Midbrain (tissue), 1 donor: ENCODE data around the gene TLX1.

ENCODE experiments used
- DNase-seq: peaks from one replicate; lab custom pipeline; 2025; lab: John Stamatoyannopoulos, UW

The TLX1 gene

DNA sequence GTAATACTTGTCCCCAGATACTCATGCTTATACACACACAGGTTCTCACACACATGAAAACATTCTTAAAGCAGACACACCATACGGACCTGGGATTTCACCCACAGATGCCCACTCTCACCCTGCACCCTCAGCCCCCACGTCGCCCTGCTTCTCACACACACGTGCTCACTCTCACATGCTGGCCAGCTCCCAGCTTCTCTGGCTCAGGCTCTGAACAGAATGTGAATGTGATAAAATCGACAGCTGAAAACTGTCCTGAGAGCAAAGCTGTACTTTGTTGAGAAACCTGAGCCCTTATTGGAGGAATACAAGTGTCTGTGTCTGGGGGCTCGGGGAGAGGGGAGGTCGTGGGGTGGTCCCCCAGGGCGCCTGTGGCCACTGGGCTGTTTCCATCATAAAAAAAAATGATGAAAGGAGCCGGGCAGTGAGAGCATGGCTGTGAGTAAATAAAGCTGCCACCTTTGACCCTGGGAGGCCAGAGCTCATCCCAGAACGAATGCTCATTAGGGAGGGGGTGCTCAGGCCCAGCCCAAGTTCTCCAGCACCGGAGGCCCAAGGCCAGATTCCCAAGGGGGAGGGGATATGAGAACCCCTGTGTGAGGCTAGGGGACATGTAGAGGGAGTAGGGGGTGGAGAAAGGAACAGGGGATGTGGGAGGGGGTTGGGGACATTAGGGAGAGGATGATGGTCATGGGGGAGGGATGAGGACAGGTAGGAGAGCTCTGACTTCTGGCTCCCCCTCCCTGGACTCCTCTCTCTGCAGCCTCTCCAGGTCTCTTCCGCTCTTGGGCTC lies 18.1 kb upstream of the TLX1 start:
- DNase-seq, result no peak

GRCh38 chr10:101113890-101114403 lies 17.2 kb upstream of the TLX1 start:
- DNase-seq, result no peak

- no peak for DNase-seq
These were observed 16.5 kb upstream of the TLX1 start for GRCh38 chr10:101114646-101115045.

GRCh38 chr10:101116754-101117153 lies 14.3 kb upstream of the TLX1 start:
- DNase-seq, result no peak

DNA sequence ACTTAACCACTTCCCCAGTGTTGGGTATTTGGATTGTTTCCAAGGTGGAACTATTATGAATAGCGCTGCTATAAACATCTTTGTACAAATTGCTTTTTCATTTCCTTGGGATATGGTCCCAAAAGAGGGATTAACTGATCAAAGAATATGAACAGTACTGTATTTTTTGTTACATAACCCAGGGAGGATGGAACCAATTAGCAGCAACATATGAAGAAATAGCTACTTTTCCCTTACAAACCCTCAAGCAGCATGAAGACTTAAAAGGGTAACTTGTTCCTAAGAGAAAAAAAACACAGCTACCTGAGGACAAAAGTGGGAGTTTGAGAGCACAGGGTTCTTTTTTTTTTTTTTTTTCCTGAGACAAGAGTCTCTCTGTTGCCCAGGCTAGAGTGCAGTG lies 13.1 kb upstream of the TLX1 start:
- DNase-seq, result no peak

DNA sequence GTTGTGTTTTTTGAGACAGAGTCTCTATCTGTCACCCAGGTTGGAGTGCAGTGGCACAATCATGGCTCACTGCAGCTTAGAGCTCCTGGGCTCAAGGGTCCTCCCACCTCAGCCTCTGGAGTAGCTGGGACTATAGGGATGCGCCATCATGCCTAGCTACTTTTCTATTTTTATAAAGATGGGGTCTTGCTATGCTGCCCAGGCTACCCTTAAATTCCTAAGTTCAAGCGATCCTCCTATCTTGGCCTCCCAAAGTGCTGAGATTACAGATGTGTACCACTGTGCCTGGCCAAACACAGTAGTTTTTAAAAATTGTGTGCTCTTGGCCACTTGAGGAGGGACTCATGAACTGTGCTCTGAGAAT lies 10.6 kb upstream of the TLX1 start:
- no peak for DNase-seq

DNA sequence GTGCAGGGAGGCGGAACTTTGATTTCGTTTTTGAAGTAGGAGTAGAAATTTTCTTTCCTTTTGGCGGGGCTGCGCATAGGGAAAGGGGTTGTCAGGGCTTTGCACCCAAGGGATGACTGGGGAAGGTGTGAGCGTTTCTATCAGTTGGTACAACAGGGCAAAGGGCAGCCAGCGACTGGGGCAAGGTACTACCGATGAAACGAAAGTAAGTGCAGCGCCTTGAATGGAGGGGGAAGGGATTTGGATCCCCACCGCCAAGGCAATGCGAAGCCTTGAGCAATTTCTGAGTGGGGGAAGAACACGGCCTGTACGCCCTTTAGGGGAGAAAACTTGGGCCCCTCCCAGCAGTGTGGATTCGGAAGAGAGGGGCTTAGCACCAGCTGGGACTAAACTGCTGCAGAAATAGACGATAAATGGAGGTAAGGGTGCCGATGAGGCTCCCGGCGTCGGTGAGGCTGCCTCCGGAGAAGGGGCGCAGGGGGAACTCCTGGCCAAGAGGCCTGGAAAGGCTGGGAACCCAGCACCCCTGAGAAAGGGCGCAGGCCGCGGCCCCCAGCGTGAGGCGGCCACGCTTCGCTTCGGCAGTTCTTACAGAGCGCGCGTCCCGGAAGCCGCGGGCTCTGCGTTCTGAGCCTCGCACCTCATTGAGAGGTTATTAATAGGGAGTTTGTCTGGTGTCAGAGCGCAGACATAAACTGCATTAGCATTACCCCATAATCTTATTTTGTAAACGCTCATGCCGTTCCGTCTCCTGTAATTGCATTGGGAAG lies 10.0 kb upstream of the TLX1 start:
- DNase-seq, result no peak

DNA sequence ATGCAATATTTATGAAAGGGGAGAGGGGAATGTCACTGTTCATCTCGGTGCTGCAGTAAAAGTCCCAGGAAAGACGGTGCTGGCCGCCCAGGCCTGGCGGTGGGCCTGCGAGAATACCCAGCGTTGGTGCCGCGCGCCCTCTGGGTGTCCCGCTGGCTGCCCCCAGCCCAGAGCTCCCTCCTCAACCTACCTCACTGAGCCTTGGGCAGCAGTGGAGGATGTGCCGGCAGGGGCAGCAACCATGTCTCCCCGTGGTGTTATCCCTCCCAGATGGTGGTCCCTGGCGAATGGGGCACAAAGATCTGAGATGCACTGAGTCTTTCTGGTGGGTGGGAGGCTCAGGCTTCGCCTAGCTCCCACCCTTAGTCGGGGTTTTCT lies 9.5 kb upstream of the TLX1 start:
- DNase-seq, result no peak

GRCh38 chr10:101122270-101123084 lies 8.6 kb upstream of the TLX1 start:
- DNase-seq, result no peak

- no peak for DNase-seq
These were observed 7.8 kb upstream of the TLX1 start for GRCh38 chr10:101123085-101123814.

GRCh38 chr10:101123815-101124617 lies 7.1 kb upstream of the TLX1 start:
- no peak for DNase-seq

- no peak for DNase-seq
These were observed 6.2 kb upstream of the TLX1 start for GRCh38 chr10:101124933-101125332.

DNA sequence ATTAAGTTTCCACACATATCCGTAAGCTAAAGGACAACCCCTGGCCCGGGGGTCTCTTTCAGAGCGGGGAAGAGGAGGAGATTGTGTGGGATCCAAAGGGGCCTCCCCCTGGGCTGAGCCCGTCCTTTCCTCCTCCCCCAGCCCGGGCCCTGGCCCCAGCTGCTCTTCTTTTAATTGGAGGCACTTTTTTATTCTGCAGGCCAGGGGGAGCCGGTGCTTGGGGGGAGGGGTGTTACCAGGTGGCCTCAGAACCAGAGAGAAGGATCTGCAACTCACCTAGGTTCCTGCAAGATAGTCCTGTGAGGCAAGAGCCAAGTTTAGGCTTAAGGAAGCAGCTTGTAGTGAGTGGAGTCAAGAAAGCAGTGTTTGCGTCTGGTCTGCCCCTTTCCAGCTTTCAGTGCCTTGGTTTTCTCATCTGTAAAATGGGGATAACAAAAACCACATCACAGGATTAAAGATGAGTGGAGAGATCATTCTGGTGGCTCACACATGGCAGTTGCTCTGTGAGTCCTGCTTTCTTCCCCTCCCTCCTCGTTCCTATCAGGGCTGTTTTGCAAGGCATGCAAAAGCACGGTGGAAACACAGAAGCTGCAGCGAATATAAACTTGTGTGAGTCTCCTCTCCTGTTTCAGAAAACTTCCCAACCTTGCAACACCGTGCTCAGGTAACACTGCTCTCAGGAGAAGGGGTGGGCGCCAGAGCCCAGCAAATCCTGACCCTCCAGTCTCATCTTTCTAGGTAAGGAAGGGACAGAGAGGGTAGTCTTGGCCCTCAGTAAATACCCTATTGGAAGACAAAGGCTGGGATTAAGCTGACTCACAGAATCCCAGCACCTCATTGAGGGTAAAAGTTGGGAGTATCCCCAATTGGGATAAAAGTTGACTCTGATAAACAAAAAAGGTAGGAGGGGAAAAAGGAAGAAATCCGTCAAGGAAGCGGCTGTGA lies 4.1 kb upstream of the TLX1 start:
- no peak for DNase-seq

DNA sequence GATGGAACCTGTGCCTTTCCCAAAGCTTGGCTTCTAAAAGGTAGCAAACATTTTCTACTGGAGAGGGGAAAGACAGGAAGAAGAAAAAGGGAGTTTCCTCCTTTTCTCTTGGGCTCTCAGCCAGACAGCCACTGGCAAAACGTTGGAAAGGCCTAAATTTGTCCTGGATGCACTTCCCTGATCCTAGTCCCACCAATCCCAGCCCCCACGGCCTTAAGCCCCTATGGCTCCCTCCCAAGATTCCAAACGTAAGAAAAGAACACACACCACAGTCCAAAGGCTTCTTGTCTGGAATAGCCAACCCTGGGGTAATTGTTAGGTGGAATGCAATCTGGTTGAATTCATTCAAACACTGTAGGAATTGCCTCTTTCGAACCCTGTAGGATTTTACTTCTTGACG lies 959 bp upstream of the TLX1 start:
- DNase-seq, result no peak

DNA sequence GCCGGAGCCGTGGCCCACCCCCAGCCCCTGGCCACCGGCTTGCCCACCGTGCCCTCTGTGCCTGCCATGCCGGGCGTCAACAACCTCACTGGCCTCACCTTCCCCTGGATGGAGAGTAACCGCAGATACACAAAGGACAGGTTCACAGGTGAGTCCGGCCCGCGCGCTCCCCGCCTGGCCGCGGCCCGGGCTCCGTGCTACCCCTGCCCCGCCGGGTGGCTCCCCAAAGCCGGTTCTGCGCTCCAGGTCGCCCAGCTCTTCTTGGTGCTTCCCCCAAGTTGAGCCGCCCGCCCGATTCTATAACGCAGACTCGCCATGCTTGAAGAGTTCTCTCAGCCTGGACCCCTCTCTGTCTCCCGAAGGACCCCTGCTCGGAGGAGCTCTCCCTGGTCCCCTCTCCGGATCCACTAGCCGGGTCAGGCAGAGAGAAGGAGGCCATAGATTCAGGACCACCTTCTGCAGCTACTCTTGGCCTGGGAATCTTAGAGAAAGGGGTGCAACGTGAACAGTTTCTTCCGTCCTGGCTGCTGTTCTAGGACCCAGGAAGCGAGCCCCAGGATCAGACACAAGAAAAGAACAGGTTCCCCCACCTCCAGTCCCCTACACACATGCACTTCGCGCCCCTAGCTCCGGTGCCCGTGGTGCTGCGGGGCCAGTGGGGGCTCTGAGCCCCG lies 999 bp downstream of the TLX1 start:
- DNase-seq, result no peak

- DNase-seq, result no peak
These were observed 1.8 kb downstream of the TLX1 start for GRCh38 chr10:101132636-101133473.

DNA sequence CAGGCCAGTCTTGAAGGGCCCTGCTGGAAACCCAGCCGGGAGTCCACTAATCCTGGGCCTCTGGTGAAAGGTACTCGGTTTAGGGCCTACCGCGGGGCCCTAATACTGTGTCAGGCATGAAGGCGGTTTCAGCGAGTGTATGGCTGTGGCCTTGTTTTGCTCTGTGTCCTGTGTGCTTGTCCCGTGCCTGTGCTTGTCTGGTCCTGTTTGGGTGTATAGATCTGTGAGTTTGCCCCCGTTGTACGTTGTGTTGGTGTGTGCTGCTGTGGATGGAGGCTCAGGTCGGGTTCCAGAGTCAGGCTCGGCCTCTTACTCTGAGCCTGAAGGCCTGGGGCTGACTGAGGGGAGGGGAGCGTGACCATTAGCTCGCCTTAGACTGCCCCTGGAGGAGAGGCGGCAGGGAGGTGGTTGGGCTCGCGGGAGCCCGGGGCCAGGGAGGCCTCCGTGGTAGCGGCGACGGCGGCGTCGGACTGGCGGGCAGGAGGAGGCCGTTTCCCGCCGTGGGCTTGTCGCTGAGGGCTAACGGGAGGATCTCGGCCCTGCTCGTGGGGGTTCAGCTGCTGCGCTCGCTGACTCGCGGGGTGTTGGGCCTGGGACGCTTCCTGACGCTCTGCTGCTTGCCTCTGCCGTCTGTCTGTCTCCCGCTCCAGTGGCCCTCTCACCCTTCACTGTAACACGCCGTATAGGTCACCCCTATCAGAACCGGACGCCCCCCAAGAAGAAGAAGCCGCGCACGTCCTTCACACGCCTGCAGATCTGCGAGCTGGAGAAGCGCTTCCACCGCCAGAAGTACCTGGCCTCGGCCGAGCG lies 2.6 kb downstream of the TLX1 start:
- DNase-seq, result no peak
